ENCODE measurements around the gene ST8SIA2.

GRCh38 chr15:92480361-92480760, 86.7 kb downstream of the ST8SIA2 start:
- TF ChIP-seq CTCF (IDR thresholded peaks at IDR 0.05) (no peak), POLR2A (IDR thresholded peaks at IDR 0.05) (no peak)
